MV-4-11 (cell line): ENCODE data around the gene TMEM201.
A peak's percentile ranks its signal among the peaks of the same experiment; 100 is the strongest.

ENCODE experiments used
- DNase-seq: peaks from one replicate; lab custom pipeline; 2025; lab: John Stamatoyannopoulos, UW

TMEM201 gene

DNA sequence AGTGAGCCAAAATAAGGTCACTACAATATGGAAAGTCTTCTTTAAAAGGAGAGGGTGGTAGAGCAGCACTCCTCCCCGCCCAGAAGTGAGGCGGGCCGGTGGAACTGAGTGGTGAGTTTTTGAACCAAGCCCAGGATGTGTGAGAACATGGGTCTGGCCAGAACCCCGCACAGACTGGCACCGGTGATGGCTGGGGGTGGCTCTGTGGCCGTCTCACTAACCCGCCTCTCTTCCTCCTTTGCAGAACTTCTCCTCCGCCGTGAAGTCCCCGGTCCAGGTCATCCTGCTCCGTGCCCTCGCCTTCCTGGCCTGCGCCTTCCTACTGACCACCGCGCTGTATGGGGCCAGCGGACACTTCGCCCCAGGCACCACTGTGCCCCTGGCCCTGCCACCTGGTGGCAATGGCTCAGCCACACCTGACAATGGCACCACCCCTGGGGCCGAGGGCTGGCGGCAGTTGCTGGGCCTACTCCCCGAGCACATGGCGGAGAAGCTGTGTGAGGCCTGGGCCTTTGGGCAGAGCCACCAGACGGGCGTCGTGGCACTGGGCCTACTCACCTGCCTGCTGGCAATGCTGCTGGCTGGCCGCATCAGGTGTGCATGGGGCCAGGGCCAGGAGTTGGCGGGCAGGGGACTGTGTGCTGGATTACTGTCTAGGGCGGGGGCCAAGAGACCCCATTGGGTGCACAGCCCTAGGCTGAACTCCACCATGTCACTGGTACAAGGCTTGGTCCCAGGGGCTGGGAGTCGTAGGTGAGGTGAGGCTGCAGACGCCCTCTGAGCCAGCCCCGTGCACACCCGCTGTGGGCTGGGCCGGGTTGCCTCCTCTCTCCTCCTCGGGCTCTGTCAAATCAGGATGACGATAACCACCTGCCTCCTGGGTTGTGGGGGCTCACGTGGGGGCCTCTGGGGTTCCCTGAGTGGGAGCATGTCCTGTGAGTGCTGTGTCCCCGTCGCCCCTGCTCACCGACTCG lies 12.4 kb downstream of the TMEM201 start:
- DNase-seq: no peak

DNA sequence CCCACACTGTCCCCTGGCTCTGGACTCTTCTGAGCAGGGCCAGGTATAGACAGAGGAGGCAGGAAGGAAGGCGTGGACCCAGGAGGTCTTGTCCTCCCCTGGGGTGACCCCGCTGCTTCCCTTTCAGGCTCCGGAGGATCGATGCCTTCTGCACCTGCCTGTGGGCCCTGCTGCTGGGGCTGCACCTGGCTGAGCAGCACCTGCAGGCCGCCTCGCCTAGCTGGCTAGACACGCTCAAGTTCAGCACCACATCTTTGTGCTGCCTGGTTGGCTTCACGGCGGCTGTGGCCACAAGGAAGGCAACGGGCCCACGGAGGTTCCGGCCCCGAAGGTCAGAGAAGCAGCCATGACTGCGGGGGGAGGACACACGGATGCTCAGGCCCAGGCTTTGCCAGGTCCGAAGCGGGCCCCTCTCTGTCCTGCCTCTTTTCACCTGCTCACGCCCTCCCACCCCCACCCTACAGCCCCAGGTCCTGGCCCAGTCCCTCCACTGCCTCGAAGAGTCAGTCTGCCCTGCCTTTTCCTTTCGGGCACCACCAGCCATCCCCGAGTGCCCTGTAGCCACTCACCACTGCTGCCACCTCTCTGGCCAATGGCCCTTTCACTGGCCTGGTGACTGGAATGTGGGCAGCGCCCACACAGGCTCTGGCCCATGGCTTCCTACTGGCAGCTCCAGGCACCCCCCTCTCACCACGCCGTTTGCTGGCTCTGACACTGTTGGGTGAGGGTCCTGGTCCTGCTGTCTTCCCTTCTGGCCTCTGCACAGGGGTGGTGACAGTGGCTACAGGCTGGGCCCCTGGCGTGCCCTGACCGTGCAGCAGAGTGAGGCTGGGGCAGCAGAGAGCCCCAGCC lies 13.5 kb downstream of the TMEM201 start:
- DNase-seq: no peak

DNA sequence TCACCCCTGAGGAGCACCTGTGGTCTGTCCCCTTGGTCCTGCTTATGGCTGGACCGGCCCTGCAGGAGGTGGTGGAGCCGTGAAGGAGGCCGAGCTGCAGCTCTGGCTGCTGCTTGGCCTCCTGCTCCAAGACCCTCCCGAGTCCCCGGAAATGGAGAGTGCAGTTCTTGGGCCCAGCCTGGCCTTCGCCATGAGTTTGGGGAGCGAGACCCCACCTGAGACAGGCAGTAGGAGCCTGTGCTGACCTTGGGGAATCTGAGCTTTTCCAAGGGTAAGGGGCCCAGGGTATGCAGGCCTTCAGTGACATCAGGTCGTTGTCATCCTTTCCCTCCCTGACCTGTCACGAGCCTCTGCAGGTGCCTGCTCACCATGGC lies 14.1 kb downstream of the TMEM201 start:
- DNase-seq: no peak

DNA sequence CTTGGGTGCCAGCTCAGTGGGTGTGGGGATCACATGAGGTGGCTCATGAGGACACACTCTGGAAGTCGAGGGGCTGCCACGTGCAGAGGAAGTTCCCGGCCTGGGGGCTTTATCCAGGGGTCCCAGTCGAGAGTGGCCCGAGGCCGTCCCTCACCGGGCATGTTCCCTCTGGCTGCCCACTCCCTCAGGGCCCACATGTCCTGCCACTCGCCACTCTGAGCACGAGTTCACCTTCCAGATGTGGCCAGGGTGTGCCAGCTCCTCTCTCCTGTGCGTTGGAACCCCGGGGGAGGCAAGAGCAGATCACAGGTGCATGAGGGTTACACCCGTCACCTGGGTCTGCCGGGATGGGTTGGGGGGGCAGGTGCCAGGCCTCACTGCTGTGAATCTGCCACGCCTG lies 14.6 kb downstream of the TMEM201 start:
- no peak for DNase-seq

DNA sequence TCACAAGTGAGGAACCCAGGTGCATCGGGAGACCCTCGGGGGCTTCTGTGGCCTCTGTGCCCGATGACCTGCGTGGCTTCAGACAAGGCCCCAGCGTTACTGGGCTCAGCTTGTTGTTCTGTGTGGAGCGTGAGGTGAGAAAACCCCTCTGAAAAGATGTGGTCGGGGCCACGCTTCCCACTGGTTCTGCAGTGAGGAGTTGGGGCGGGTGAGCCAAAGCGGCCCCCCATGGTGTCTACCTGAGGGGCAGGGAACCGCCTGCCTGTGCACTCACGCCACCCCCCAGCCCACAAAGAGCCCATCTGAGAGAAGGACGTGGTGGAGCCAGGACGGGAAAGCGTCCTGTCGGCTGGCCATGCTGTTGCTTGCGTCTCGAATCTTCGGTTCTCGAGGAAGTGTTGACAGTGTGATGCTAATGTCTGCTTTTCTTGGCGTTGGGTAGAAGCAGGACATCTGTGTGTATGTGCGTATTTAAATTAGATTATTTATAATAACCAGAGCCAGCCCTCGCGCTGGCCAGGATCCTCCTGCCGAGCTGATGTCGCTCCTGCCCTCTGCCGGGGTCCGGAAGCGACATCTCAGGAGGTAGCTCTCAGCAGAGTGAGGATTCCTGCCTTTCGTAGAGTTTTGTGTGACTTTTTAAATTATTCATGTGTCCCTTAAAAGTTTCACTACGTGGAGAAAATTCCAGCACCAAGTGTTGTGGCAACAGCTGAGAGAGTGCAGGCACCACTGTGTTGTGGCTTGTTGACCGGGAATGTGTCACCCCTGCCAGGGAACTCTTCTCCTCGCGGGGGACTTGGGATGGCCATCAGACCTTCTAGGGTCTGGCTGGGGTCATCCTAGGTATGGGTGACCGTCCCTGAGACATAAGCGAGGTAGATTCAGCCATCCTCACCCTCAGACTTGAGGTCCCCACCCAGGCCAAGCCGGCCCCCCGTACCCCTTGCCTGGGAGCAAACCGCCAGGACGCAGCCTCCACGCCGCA lies 15.3 kb downstream of the TMEM201 start:
- DNase-seq: no peak

DNA sequence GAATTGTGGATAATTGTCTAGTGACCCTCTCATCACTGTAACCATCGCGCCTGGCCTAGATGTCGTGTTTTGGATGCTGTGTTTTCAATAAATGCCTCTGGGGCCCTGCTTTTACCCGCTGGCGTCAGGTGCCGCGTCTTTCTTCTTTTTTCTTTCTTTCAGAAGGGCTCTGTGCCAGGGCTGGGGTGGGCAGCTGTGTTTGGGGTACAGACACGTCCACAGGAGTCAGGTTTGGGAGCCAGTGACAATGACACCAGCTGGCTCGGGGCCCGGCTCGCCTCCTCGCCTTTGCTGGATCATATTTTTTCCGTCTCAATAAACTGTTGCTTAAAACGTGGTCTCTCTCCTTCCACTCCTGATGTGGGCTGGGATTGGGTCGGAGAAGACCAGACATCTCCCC lies 16.1 kb downstream of the TMEM201 start:
- DNase-seq: no peak

DNA sequence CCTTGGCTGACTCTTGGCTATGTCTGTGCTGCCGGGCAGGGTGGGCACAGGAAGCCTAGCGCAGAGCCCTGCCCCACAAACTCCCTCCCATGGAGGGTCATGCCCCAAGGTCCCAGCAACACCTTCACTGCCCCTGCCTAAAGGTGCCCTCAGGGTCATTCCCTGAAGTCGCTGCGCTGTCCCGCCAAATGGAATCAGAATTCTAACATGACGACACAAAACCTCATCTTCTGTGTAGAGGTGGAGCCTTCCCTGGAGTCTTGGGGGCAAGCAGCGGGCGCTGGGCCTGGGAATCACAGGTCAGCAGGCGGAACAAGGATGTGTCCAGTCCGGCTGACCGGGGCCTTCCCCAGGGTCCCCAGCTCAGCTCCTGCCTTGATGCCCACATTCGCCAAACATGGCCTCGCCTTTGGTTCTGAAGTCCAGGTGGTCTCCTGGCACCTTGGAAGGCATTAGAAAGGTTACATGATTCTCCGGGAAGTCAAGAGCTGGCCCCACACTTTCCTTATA lies 17.3 kb downstream of the TMEM201 start:
- DNase-seq: no peak

DNA sequence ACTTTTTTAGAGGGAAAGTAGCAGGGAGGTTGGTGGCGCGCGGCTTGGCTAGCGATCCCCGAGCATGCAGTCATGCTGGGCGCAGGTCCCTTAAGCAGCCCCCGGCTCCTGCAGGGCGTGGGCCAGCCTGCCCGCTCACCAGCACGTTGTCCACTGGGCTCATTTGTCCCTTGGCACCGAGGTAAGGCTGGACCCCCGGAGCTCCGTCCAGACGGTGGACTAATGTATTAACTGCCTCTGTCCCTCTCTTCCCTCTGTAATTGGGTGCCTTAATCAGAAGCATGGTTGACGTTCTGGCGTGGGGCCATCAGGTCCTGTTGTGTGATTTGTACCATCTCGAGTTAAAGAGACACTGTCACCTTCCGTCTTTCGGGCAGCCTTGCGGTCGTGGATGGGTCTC lies 17.7 kb downstream of the TMEM201 start:
- no peak for DNase-seq

DNA sequence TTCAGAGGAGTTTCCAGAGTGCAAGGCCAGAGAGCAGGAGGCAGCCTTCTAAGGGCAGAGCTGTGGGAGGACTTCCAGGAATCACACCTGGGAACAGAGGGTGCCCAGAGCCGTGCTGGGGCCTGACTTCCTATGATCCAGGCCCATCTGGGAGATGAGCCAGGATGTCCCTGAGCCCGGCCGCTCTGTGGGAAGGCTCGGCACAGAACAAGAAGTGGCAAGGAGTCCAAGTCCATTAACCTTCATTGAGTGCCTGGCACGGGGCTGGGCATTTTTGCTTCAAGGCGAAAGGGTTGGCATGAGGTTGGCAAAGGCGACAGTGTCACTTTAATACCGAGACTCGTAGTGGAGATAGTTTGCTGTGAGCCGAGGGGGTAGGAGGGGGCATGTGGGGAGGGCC lies 18.2 kb downstream of the TMEM201 start:
- no peak for DNase-seq

DNA sequence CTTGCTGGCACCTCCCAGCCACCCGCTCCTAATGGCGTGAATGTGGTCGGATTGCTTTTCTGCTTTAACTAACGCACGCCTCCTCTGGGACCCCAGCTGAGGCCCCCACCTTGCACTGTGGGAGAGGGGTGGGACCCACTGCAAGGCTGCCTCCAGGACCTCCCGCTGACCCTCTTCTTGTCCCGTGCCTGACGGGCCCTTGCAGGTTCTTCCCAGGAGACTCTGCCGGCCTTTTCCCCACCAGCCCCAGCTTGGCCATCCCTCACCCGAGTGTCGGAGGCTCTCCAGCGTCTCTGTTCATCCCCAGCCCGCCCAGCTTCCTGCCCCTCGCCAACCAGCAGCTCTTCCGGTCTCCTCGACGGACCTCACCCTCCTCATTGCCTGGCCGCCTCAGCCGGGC lies 18.6 kb downstream of the TMEM201 start:
- no peak for DNase-seq

DNA sequence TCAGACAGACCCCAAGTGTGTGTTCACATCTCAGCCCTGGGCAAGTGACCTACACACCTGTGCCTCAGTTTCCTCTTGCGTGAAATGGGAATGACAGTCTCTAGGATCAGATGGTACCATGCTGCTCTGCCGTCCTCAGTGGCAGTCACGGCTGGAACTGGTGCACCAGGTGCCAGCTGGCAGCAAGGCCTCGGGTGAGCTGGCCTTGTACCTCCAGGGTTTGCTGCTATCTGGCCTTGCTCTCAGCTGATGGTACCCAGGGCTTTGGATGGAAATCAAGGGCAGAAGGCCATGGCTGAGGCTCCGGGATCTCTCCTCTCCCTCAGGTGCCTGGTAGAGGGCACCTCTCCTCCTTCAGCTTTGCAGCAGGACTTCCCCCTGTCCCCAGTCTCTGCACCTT lies 21.3 kb downstream of the TMEM201 start:
- DNase-seq: no peak

DNA sequence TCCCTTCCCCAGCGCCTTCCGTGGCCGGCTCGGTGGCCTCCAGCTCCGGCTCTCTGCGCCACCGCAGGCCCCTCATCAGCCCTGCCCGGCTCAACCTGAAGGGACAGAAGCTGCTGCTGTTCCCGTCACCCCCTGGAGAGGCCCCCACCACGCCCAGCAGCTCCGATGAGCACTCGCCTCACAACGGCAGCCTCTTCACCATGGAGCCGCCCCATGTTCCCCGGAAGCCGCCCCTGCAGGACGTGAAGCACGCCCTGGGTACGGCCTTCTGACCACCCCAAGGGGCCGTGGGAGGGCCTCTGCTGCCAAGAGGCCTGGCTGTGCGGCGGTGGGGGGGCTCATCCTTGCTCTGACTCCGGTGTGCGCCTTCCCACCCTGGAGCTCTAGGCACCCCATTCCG lies 21.8 kb downstream of the TMEM201 start:
- no peak for DNase-seq

DNA sequence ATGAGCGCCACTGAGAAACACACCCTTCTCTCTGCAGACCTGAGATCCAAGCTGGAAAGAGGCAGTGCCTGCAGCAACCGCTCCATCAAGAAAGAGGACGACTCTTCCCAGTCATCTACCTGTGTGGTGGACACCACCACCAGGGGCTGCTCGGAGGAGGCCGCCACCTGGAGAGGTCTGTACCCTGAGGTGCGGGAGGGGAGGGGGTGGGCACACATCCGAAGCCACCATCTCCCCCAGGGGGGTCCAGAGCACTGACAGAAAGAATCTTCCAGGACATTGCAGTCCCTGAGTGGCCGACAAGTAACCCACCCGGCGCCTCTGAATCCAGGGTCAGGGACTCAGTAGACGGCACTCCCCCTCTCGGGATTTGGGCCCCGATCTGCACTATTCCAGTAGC lies 23.0 kb downstream of the TMEM201 start:
- DNase-seq: no peak

DNA sequence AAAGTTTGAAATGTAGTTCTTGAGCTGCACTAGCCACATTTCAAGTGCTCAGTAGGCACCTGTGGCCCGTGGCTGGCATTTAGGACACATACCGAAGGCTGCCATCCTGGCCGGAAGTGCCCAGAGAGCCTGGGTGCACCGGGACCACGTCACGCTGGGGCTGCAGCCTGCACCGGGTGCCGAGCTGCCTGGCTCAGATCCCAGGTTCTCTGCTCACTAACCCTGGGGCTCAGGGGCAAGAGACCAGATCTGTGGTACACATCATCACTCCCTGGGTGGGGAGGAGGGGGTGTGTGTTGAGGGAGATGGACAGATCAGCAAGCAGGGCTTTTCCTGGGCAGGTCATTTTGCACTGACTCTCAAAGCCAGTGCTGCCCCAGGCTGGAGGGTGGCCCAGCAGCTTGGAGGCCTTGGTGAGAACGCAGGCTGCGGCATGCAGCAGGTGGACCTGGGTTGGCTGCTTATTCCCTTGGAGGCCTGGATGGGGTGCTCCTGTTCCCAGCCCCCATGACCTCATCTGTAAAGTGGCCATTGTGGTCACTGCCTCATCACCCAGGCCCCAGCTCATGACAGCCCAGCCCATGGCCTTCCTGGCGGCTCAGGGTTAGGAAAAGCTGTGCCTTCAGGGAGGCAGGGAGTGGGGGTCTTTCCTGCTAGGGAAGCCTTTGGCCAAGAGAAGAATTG lies 23.6 kb downstream of the TMEM201 start:
- DNase-seq: no peak

DNA sequence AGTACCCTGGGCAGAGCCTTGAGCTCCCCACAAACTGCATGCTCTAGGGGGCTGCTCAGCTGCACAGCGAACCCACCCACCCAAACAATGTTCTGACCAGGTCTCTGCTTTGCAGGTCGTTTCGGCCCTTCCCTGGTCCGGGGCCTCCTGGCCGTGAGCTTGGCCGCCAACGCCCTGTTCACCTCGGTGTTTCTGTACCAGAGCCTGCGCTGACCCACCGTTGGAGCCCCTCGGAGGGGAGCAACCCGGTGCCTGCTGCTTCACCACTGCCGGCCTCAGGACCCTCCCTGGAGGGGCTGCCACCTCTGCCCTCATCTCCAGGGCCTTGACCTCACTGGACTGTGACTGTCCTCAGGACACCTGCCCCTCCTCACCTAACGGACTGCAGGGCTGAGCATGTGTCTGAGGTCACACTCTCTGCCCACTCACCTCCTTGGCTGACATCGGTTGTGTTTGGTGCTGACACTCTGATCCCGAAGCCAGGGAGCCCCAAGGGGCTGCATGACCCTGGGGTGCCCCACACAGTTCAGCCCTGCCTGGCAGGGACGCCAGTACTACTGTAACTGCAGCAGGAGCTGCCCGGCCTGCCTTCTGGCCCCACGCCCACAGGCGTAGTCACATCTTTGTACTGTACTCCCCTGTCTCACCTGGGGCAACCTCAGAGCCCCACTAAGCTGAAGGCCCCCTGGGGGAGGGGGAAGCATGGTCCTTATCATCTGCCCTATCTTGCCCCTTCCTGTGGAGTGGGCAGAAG lies 24.3 kb downstream of the TMEM201 start:
- no peak for DNase-seq

DNA sequence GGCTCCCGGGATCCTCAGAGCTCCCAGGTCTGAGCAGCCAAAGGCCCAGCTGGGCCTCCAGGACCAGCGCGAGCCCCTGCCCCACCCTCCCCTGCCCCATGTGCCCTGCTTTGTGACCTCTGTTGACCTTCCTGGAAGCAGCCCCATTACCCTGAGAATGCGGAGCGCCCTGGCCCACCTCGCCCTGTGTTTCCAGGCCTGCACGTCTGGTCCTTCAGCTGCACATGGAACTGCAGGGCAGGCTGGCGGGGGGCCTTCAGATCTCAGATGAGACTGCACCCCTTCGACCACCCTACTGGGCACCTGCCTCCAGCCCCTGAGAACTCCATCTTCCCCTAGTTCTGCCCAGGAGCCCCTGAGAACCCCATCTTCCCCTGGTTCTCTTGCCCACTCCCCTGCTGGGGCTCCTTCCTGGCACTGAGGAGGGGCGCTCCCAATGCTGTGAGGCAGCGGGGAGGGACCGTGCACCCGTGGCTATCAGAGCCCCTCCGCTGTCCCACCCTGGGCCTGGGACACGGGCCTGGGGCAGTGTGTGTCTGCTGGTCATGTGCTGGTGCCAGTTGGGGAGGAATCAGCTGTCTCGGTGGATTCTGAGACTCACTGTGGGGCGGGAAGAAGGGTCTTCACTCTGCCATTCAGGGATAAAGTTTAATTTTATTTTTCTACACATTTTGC lies 25.1 kb downstream of the TMEM201 start:
- no peak for DNase-seq

DNA sequence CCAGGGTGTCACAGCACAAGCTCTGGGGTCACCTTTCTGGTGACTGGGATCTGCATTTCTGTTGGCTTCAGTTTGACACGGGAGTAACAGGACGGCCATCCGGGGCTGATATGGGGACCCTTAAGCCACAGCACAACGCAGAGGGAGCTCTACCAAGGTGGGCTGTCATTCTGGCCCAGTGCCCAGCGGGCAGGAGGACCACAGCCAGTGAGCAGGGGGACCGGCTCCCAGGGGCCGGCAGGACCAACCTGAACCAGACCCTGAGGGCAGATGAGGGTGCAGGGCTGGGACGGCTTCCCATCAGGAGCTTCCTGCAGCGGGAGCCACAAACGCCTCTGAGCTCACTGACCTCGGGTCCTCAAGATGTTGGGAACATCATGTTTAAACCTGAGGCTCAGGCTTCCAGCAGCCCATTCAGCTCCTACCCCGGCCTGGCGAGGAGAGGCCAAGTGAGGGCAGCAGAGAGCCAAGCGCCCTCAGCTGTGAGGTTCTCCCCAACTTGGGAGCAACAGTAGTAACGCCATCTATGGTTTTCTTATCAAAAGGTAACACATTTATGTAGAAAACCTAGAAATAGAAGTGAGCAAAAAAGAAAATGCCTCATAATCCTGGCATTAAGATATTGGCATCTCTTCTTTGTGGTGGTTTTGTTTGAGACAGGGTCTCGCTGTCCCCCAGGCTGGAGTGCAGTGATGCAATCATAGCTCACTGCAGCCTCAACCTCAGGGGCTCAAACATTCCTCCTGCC lies 26.8 kb downstream of the TMEM201 start:
- peak; percentile 61 for DNase-seq

DNA sequence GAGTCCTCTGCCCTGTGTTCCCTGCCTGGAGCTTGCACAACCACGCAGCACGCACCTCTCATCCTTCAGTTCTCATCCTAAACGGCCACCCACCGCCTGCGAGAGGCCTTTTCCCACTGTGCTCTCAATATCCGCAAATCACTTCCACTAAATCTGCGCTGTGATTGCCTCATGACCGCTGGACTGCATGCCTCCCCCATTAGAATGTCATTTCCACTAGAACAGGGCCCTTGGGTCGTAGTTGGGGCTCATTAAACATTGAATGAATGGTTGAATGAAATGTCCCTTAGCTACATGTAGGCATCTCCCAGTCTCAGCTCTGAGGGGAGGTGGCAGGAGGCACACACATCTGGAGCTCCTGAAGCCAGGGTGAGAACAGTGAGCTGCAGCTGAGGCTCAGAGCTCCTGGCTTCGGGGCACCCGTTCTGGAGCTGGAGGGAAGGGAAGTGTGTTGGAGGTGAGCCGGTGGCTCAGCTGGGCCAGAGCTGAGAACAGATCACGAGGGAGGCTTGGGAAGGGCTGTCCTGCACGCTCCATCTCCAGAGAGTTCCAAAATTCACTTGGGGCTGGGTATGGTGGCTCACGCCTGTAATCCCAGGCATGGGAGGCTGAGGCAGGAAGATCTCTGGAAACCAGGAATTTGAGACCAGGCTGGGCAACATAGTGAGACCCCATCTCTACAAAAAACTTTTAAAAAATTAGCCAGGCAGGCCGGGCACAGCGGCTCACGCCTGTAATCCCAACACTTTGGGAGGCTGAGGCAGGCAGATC lies 30.4 kb downstream of the TMEM201 start:
- DNase-seq: no peak
